GM12878 (cell line): ENCODE measurements around the gene SLC39A13. TPM values are rescaled to one million over a fixed set of nuclear protein-coding genes. Genes with fewer than 3 reads are reported as not detected.

Source experiments
- ATAC-seq: fragments of 200-7000 bp; cut with Tn5 transposase; 3 replicates; pipeline ENCODE4 v1.9.1; 2020; ENCODE audit warnings: mild to moderate bottlenecking, moderate library complexity
- BruUV-seq: library from RNA; stranded (reverse); fragments of 400-500 nt; replicated peaks from 2 replicates; lab custom pipeline; 2021; lab: Mats Ljungman, UMichigan
- CTCF ChIA-PET: fragments of 300-600 bp; sonication (Branson Sonifier 250); formaldehyde crosslinking; extraction: SDS; loops from one replicate; lab custom pipeline; 2021; ENCODE audit warnings: inconsistent platforms; lab: Yijun Ruan, JAX
- POLR2A ChIA-PET: fragments of 350-600 bp; formaldehyde crosslinking; extraction: SDS; loops from one replicate; lab custom pipeline; 2021; ENCODE audit warnings: inconsistent platforms; lab: Charles Lee
- RAD21 ChIA-PET: fragments of 300-600 bp; sonication (Branson Sonifier 250); formaldehyde crosslinking; loops from one replicate; lab custom pipeline; 2023; ENCODE audit warnings: antibody characterized with exemption; ENCODE audit not compliant: unreplicated experiment; lab: Charles Lee
- SMC1A ChIA-PET: fragments of 300-600 bp; sonication (Branson Sonifier 250); formaldehyde crosslinking; loops from one replicate; lab custom pipeline; 2023; ENCODE audit not compliant: unreplicated experiment, uncharacterized antibody; lab: Charles Lee
- DNase-seq: peaks from one replicate; pipeline ENCODE4 v3.0.0-alpha.2; 2011; ENCODE audit warnings: low read depth, low spot score
- FAIRE-seq: peaks from 3 replicates; lab custom pipeline; 2011; peaks lifted over from hg19 to GRCh38; lab: Jason Lieb, UNC
- H2AFZ ChIP-seq: 2 replicates; pipeline ENCODE4 v1.6.0; 2011; ENCODE audit warnings: low read depth, low read length, control low read depth; ENCODE audit not compliant: control insufficient read depth
- H3K27ac ChIP-seq: 2 replicates; pipeline ENCODE4 v1.5.1; 2011; ENCODE audit warnings: control low read depth; ENCODE audit not compliant: control insufficient read depth, insufficient read depth
- H3K27me3 ChIP-seq, 2 experiments: replicated peaks in 1 of 2; 2 replicates each; pipeline versions ENCODE4 v1.6.0 to v1.6.1; 2011; ENCODE audit warnings: low read length in 1 of 2; ENCODE audit not compliant: control insufficient read depth in 2 of 2, insufficient read depth in 2 of 2
- H3K36me3 ChIP-seq, 2 experiments: 2 replicates each; pipeline ENCODE4 v1.5.1; 2011; ENCODE audit warnings: low read length in 1 of 2; ENCODE audit not compliant: control insufficient read depth in 2 of 2, insufficient read depth in 2 of 2
- H3K4me1 ChIP-seq: 2 replicates; pipeline ENCODE4 v1.6.1; 2011; ENCODE audit warnings: mild to moderate bottlenecking, low read length, moderate library complexity, mixed read lengths; ENCODE audit not compliant: control insufficient read depth, insufficient read depth
- H3K4me2 ChIP-seq: 2 replicates; pipeline ENCODE4 v1.6.0; 2011; ENCODE audit warnings: control low read depth; ENCODE audit not compliant: control insufficient read depth, insufficient read depth
- H3K4me3 ChIP-seq: fragments of 200-600 bp; sonication (generic); 2 replicates; pipeline ENCODE4 v1.5.1; 2016
- H3K79me2 ChIP-seq: 2 replicates; pipeline ENCODE4 v1.6.0; 2011; ENCODE audit warnings: low read length; ENCODE audit not compliant: control insufficient read depth, insufficient read depth
- H3K9ac ChIP-seq: 2 replicates; pipeline ENCODE4 v1.8.0; 2011; ENCODE audit warnings: low read length, control low read depth, mixed read lengths; ENCODE audit not compliant: control insufficient read depth, insufficient read depth
- H3K9me3 ChIP-seq: replicated peaks from 3 replicates; pipeline ENCODE4 v1.5.1; 2011; ENCODE audit warnings: mild to moderate bottlenecking, low read length; ENCODE audit not compliant: control insufficient read depth, insufficient read depth
- H4K20me1 ChIP-seq: 2 replicates; pipeline ENCODE4 v1.6.0; 2011; ENCODE audit not compliant: control insufficient read depth, insufficient read depth
- CEBPB ChIP-seq, 2 experiments: fragments of 150-350 bp in 1 of 2; IDR thresholded peaks; 2 replicates each; pipeline ENCODE4 v1.6.1; 2012 to 2014; ENCODE audit warnings: low read depth in 2 of 2, low read length in 2 of 2, borderline replicate concordance in 1 of 2, inconsistent platforms in 1 of 2
- FOXM1 ChIP-seq: IDR thresholded peaks from 2 replicates; pipeline ENCODE4 v1.6.1; 2012; ENCODE audit warnings: low read depth, mild to moderate bottlenecking, inconsistent platforms, low read length, moderate library complexity
- LARP7 ChIP-seq: fragments of 450-650 bp; IDR thresholded peaks from 2 replicates; pipeline ENCODE4 v1.6.1; 2017; ENCODE audit warnings: mild to moderate bottlenecking
- NFYA ChIP-seq: IDR thresholded peaks from 2 replicates; pipeline ENCODE4 v1.6.1; 2011; ENCODE audit warnings: low read depth, mild to moderate bottlenecking, low read length, improper control_type of control experiment, borderline replicate concordance
- POLR2AphosphoS2 ChIP-seq: IDR thresholded peaks from 2 replicates; pipeline ENCODE4 v1.6.1; 2011; ENCODE audit warnings: low read depth, mild to moderate bottlenecking, low read length, improper control_type of control experiment, moderate library complexity
- POU2F2 ChIP-seq: IDR thresholded peaks from 3 replicates; pipeline ENCODE4 v1.6.1; 2011; ENCODE audit warnings: low read depth, mild to moderate bottlenecking, low read length, borderline replicate concordance
- SMAD5 ChIP-seq: IDR thresholded peaks from 2 replicates; pipeline ENCODE4 v1.6.1; 2016; ENCODE audit warnings: antibody characterized with exemption, low read depth
- SREBF2 ChIP-seq: IDR thresholded peaks from 2 replicates; pipeline ENCODE4 v1.6.1; 2012; ENCODE audit warnings: mild to moderate bottlenecking, low read length
- TAF1 ChIP-seq: IDR thresholded peaks from 2 replicates; pipeline ENCODE4 v1.6.1; 2011; ENCODE audit warnings: mild to moderate bottlenecking, low read depth, low read length, borderline replicate concordance
- TCF12 ChIP-seq: IDR thresholded peaks from 2 replicates; pipeline ENCODE4 v1.6.1; 2011; ENCODE audit warnings: low read depth, mild to moderate bottlenecking, low read length
- TCF7 ChIP-seq: IDR thresholded peaks from 2 replicates; pipeline ENCODE4 v1.6.1; 2014; ENCODE audit warnings: antibody characterized with exemption, borderline replicate concordance
- ZBED1 ChIP-seq: IDR thresholded peaks from 2 replicates; pipeline ENCODE4 v1.6.1; 2016; ENCODE audit warnings: borderline replicate concordance
- WGBS: methylation state at CpG from one replicate; pipeline ENCODE4 v1.1.6; 2016; ENCODE audit warnings: low lambda C conversion rate; ENCODE audit not compliant: insufficient replicate concordance, insufficient coverage; ENCODE audit errors: missing lambda C conversion rate; 5-methylcytosine and 5-hydroxymethylcytosine counted together
- in situ Hi-C: fragments of 300-500 bp; cut with MboI; formaldehyde crosslinking; loops from 9 replicates; pipeline ENCODE4 v1.14.3; 2018; ENCODE audit warnings: mixed read lengths
- intact Hi-C: fragments of 100-400 bp; cut with micrococcal nuclease; formaldehyde crosslinking; loops from one replicate; pipeline ENCODE4 v1.14.2; 2022; ENCODE audit not compliant: unreplicated experiment
- polyA plus RNA-seq, 11 experiments: library from polyadenylated mRNA; depleted of rRNA in 4 of 11; unstranded in 6 of 11; stranded (reverse) in 5 of 11; fragments of >200 nt; fragmentation: Nextera tagmentation in 4 of 11; fragmentation: Illumina TruSeq in 1 of 11; extraction: Ambion mirVana in 4 of 11; extraction: Trizol in 1 of 11; gene quantifications; 1 replicate in 1 of 11; 2 replicates in 10 of 11; pipeline versions ENCODE4 v1.2.1 to v1.2.3, GENCODE V29; 2011 to 2016; ENCODE audit warnings: inconsistent platforms in 2 of 11, missing spikeins in 2 of 11, low read depth in 1 of 11
- total RNA-seq, 4 experiments: library from RNA; depleted of rRNA in 3 of 4; stranded (reverse); fragments of >200 nt in 3 of 4; fragmentation: Illumina TruSeq in 1 of 4; extraction: Trizol in 1 of 4; gene quantifications; 2 replicates each; pipeline versions ENCODE4 v1.2.1 to v1.2.3, GENCODE V29; 2013 to 2021
- TF ChIP-seq, protein P1 (sequence below): fragments of 450-650 bp; IDR thresholded peaks from 2 replicates; pipeline ENCODE4 v1.6.1; 2018; ENCODE audit warnings: borderline replicate concordance, mild to moderate bottlenecking; ENCODE audit not compliant: partially characterized antibody
- TF ChIP-seq, protein P2 (sequence below): fragments of 450-650 bp; IDR thresholded peaks from 2 replicates; pipeline ENCODE4 v1.6.1; 2016; ENCODE audit warnings: mild to moderate bottlenecking
- TF ChIP-seq, protein P3 (sequence below): IDR thresholded peaks from 2 replicates; pipeline ENCODE4 v1.6.1; 2012; ENCODE audit warnings: low read depth, low read length, improper control_type of control experiment
- TF ChIP-seq, protein P4 (sequence below): fragments of 450-650 bp; IDR thresholded peaks from 2 replicates; pipeline ENCODE4 v1.6.1; 2017; ENCODE audit warnings: mild to moderate bottlenecking

Gene SLC39A13
- total and polyA plus RNA-seq, 10 of the 15 experiments (the other 5 are each of a cell fraction or from before 2014, with no cell fraction given) = 0.23 to 19.8 (median 6.3) TPM

DNA sequence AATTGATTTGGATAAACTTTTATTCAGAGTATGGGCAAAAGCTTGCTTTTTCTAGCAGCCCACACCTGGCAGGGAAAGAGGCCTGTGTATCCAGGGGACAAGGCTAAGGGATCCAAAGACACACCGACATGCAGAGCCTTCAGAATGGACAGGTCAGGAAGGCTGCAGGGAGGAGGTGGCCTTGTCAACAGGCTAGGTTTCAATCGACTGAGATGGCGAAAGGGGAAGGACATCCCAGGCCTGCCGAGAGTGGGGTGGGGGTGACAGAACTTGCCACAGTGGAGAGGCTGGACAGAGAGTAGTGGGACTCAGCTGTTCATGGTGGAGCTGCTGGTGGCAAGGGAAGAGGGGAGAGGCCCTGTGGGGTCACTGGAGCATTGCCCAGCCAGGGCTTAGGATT lies 5.3 kb upstream of the SLC39A13 start (continued):
- TF ChIP-seq, protein P1, sequence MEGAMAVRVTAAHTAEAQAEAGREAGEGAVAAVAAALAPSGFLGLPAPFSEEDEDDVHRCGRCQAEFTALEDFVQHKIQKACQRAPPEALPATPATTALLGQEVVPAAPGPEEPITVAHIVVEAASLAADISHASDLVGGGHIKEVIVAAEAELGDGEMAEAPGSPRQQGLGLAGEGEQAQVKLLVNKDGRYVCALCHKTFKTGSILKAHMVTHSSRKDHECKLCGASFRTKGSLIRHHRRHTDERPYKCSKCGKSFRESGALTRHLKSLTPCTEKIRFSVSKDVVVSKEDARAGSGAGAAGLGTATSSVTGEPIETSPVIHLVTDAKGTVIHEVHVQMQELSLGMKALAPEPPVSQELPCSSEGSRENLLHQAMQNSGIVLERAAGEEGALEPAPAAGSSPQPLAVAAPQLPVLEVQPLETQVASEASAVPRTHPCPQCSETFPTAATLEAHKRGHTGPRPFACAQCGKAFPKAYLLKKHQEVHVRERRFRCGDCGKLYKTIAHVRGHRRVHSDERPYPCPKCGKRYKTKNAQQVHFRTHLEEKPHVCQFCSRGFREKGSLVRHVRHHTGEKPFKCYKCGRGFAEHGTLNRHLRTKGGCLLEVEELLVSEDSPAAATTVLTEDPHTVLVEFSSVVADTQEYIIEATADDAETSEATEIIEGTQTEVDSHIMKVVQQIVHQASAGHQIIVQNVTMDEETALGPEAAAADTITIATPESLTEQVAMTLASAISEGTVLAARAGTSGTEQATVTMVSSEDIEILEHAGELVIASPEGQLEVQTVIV = no peak

DNA sequence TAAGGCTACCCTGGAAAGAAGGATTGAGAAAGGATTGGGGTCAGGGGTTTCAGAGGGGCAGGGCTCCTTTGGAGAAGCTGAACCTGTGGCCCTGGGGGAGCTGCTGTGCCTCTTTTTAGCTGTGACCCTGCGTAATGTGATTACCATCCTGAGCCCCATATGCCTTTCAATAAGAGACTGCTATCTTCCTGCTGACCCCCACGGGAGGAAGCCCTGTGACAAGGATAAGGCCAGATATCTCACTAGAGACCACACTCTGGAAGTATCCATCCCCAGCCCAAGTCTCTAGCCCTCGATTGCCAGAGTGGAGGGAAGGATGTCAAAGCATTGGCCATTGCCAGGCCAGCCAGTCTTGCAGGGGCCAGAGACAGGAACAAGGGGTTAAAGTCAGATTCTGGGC lies 4.8 kb upstream of the SLC39A13 start:
- Histone ChIP-seq H2AFZ (no peak overlapping the region), H3K9me3 (no peaks in the 10 kb centered on the region), H3K27ac (no peak overlapping the region), H3K4me1 (peaks cover 38% of the 10 kb centered on the region), H3K4me3 (no peak overlapping the region), H3K4me2 (no peak overlapping the region), H3K27me3 (no peaks in the 10 kb centered on the region), H3K36me3 (no peaks in the 10 kb centered on the region), H4K20me1 (no peaks in the 10 kb centered on the region), H3K79me2 (peaks cover 2% of the 10 kb centered on the region), H3K9ac (no peak overlapping the region)
- in situ Hi-C loops = no loop called here
- SMC1A ChIA-PET = interaction anchor here (3.2 kb wide), 1 partner anchor 31 kb away, joined by 22 read pairs; no protein-coding TSS in a partner anchor
- CTCF ChIA-PET = interaction anchor here (0.7 to 8.1 kb wide), 3 partner anchors 26 to 226 kb away, joined by 3 to 73 read pairs (median 20); partner anchors contain the start of genes ARFGAP2 and SPI1
- WGBS = 49% methylated on average over 3 of the region's 3 CpGs
- FAIRE-seq = no peak
- RAD21 ChIA-PET = interaction anchor here (1.0 to 1.1 kb wide), 2 partner anchors 29 to 132 kb away, joined by 3 to 4 read pairs; no protein-coding TSS in a partner anchor
- intact Hi-C loops = loop anchor here (10.0 kb wide), 2 partner anchors 79 to 451 kb away; no protein-coding TSS in a partner anchor
- no peak for DNase-seq
- POLR2A ChIA-PET = interaction anchor here (0.7 to 1.6 kb wide), 3 partner anchors 10 to 188 kb away, joined by 3 read pairs; no protein-coding TSS in a partner anchor
- no peak for ATAC-seq
- BruUV-seq = no TSS peak
- TF ChIP-seq, protein P2, sequence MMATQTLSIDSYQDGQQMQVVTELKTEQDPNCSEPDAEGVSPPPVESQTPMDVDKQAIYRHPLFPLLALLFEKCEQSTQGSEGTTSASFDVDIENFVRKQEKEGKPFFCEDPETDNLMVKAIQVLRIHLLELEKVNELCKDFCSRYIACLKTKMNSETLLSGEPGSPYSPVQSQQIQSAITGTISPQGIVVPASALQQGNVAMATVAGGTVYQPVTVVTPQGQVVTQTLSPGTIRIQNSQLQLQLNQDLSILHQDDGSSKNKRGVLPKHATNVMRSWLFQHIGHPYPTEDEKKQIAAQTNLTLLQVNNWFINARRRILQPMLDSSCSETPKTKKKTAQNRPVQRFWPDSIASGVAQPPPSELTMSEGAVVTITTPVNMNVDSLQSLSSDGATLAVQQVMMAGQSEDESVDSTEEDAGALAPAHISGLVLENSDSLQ = no peak
- TF ChIP-seq ZBED1 (no peak), SREBF2 (no peak), POU2F2 (no peak), CEBPB (IDR thresholded peaks at IDR 0.05; ENCODE audit: borderline replicate concordance in 1 of 2, low read depth in 2 of 2, low read length in 2 of 2) (no peak), TCF12 (no peak), TCF7 (no peak), POLR2AphosphoS2 (no peak), TAF1 (no peak), SMAD5 (no peak), LARP7 (no peak), NFYA (no peak), FOXM1 (no peak)
- TF ChIP-seq, protein P3, sequence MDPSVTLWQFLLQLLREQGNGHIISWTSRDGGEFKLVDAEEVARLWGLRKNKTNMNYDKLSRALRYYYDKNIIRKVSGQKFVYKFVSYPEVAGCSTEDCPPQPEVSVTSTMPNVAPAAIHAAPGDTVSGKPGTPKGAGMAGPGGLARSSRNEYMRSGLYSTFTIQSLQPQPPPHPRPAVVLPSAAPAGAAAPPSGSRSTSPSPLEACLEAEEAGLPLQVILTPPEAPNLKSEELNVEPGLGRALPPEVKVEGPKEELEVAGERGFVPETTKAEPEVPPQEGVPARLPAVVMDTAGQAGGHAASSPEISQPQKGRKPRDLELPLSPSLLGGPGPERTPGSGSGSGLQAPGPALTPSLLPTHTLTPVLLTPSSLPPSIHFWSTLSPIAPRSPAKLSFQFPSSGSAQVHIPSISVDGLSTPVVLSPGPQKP = no peak
- TF ChIP-seq, protein P4, sequence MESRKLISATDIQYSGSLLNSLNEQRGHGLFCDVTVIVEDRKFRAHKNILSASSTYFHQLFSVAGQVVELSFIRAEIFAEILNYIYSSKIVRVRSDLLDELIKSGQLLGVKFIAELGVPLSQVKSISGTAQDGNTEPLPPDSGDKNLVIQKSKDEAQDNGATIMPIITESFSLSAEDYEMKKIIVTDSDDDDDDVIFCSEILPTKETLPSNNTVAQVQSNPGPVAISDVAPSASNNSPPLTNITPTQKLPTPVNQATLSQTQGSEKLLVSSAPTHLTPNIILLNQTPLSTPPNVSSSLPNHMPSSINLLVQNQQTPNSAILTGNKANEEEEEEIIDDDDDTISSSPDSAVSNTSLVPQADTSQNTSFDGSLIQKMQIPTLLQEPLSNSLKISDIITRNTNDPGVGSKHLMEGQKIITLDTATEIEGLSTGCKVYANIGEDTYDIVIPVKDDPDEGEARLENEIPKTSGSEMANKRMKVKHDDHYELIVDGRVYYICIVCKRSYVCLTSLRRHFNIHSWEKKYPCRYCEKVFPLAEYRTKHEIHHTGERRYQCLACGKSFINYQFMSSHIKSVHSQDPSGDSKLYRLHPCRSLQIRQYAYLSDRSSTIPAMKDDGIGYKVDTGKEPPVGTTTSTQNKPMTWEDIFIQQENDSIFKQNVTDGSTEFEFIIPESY = no peak
